Left cardiac atrium (tissue), 4 donors: ENCODE measurements around the gene WNK1. TPM values are rescaled to one million over a fixed set of nuclear protein-coding genes. Genes with fewer than 3 reads are reported as not detected.

Experiments
- ATAC-seq, 2 donors: fragments of 200-7000 bp; cut with Tn5 transposase; one replicate each; pipeline ENCODE4 v1.9.1; 2020; ENCODE audit warnings: mild to moderate bottlenecking in 2 of 2, moderate library complexity in 2 of 2
- DNase-seq: peaks from one replicate; pipeline ENCODE4 v3.0.0-alpha.2; 2020
- intact Hi-C, 2 donors: fragments of 100-400 bp; cut with DNase I; formaldehyde crosslinking; loops; one replicate each; pipeline versions ENCODE4 v1.14.1 to v1.15.1; 2022 to 2023
- total RNA-seq, 2 donors: library from RNA; stranded (reverse); fragmentation: NEBNext Ultra II Directional; extraction: Animal tissue kit (Norgen Biotek cat#: 25700); gene quantifications; one replicate each; pipeline ENCODE4 v1.2.1, GENCODE V29; 2021
- donor health status: DM: no; HTN: yes; CAD: no.
- donor health status: DM: no; HTN: yes; CAD: no; lungs with severe emphysema.
- donor health status: DM: yes; HTN: yes; CAD: no.
- donor health status: Dilated cardiomyopathy.

WNK1 gene
- total RNA-seq, 2 donors from 2014 or later = 251 to 255 TPM

DNA sequence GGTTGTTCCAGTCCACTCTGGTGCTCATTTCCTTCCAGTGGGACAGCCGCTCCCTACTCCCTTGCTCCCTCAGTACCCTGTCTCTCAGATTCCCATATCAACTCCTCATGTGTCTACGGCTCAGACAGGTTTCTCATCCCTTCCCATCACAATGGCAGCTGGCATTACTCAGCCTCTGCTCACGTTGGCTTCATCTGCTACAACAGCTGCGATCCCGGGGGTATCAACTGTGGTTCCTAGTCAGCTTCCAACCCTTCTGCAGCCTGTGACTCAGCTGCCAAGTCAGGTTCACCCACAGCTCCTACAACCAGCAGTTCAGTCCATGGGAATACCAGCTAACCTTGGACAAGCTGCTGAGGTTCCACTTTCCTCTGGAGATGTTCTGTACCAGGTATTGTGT, 127.3 kb downstream of the WNK1 start:
- DNase-seq (no peak), ATAC-seq (no peak)
- intact Hi-C loops = no loop called here

DNA sequence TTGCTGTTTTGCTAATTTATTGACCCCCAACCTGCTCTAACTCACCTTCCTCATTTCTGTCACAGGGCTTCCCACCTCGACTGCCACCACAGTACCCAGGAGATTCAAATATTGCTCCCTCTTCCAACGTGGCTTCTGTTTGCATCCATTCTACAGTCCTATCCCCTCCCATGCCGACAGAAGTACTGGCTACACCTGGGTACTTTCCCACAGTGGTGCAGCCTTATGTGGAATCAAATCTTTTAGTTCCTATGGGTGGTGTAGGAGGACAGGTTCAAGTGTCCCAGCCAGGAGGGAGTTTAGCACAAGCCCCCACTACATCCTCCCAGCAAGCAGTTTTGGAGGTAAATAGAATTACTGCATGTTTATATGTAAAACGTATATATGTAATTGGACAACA, 128.3 kb downstream of the WNK1 start:
- DNase-seq (no peak), ATAC-seq (no peak)
- intact Hi-C loops = no loop called here

DNA sequence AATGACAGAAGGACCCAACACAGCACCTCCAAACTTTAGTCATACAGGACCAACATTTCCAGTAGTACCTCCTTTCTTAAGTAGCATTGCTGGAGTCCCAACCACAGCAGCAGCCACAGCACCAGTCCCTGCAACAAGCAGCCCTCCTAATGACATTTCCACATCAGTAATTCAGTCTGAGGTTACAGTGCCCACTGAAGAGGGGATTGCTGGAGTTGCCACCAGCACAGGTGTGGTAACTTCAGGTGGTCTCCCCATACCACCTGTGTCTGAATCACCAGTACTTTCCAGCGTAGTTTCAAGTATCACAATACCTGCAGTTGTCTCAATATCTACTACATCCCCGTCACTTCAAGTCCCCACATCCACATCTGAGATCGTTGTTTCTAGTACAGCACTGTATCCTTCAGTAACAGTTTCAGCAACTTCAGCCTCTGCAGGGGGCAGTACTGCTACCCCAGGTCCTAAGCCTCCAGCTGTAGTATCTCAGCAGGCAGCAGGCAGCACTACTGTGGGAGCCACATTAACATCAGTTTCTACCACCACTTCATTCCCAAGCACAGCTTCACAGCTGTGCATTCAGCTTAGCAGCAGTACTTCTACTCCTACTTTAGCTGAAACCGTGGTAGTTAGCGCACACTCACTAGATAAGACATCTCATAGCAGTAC, 132.5 kb downstream of the WNK1 start:
- DNase-seq = no peak
- no peak for ATAC-seq
- intact Hi-C loops = no loop called here

DNA sequence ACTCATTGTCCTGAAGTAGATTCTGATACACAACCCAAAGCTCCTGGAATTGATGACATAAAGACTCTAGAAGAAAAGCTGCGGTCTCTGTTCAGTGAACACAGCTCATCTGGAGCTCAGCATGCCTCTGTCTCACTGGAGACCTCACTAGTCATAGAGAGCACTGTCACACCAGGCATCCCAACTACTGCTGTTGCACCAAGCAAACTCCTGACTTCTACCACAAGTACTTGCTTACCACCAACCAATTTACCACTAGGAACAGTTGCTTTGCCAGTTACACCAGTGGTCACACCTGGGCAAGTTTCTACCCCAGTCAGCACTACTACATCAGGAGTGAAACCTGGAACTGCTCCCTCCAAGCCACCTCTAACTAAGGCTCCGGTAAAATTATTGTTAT, 133.3 kb downstream of the WNK1 start:
- ATAC-seq (no peak), DNase-seq (no peak)
- intact Hi-C loops = no loop called here

DNA sequence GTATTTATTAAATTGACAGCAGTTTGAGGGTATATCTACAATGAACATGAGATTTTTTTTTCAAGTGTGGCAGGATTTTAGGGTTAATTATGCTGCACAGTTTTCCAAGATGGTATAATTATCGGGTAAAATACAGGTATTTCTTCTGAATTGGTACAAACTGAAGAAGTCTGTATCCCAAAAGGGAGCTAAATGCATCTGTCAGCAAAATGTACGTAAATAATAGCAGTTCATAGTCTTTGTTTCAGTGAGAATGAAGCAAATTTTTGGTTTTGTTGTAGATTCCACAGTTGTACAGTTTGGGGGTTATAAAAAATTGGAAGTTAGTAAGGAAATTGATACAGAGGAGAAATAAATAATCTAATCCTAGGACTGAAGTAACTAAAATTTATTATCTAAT, 133.8 kb downstream of the WNK1 start:
- intact Hi-C loops = no loop called here
- no peak for DNase-seq
- no peak for ATAC-seq

DNA sequence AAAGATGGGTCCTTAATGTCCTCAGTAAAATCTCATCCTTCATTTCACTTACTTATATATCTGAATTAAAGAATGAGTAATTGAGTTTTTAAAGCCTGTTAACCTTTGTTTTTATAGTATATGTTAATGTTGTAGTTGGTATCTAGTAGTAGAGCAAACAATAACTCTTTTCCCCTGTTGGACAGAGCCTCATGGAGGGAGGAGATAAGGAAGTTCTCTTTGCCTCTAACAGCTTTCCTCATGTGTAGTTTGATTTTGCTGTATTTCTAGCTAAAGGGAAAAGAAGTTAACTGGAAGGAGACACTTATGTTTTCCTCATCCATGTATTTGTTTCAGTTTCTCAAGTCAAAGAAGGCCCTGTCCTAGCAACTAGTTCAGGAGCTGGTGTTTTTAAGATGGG, 141.8 kb downstream of the WNK1 start:
- DNase-seq = no peak
- no peak for ATAC-seq
- intact Hi-C loops = no loop called here

DNA sequence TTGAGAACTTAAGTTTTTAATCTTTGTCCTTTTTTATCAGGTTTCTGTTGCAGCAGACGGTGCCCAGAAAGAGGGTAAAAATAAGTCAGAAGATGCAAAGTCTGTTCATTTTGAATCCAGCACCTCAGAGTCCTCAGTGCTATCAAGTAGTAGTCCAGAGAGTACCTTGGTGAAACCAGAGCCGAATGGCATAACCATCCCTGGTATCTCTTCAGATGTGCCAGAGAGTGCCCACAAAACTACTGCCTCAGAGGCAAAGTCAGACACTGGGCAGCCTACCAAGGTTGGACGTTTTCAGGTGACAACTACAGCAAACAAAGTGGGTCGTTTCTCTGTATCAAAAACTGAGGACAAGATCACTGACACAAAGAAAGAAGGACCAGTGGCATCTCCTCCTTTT, 143.7 kb downstream of the WNK1 start:
- DNase-seq = no peak
- intact Hi-C loops = no loop called here
- peak in 1 of 2 donors; percentile 38 for ATAC-seq

DNA sequence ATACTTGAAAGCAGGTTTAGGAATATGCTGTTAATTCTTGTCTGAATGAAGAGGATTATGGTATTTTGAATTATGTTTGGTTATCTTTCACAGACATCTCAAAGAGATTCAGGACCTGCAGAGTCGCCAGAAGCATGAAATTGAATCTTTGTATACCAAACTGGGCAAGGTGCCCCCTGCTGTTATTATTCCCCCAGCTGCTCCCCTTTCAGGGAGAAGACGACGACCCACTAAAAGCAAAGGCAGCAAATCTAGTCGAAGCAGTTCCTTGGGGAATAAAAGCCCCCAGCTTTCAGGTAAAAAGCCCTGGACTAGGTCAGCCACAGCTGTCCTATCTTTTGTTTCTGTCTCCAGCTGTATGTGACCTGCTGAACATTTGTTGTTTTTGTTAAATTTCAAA, 145.0 kb downstream of the WNK1 start:
- ATAC-seq = no peak
- intact Hi-C loops = no loop called here
- DNase-seq = no peak

DNA sequence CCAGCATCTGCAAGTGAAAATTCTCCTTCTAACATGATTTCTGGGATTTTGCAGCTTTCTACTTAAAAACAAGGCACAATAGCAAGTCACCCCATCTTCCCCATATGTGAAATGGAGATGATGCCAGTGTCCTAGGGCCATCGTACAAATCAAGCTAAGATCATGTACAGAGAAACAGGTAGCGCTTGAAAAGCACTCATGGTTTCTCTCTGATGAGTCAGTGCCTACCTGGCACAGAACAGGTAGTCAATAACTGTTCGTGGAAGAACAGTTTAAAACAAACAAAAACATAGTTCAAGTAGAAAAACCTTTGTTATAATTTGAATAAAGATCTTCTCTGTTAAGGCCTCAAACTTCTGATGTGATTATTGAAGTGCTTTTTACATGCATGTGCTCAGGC, 150.2 kb downstream of the WNK1 start:
- intact Hi-C loops = no loop called here
- ATAC-seq (no peak), DNase-seq (no peak)

DNA sequence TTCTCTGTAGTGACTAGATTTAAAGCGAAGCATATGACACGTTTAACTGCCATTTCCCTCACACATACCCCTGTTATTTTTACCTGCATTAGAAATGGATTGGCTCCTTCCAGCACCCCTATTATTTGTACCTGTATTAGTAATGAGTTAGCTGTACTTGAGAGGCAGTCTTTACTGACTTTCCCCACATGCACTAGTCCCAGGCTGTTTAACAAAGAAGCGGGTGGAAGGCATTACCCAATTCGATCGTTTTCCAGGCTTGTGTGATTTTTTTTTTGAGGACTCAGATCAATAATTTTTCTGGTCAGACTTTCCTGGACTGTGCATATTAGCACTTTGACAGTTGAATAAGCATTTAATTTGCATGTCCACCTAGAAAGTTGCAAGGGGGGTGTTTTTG, 150.7 kb downstream of the WNK1 start:
- DNase-seq (no peak), ATAC-seq (no peak)
- intact Hi-C loops = no loop called here

DNA sequence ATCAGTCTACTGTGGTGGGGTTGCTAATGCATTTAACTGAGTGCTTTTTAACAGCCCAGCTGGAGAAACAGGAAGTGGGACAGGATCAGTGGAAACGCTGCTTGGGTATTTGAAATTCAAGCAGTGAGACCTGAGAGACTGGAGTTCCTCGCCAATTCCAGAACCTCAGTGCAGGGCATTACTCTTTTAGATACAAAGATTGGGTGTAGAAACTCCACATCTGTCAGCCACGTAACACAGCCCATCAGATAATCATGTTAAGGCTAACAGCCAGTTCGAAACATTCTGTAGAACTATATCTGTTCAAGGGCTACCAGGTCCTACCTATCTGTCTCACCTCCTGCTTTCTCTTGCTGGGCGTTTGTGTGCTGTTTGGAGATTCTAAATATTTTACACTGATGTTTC, 151.6 kb downstream of the WNK1 start:
- no peak for ATAC-seq
- intact Hi-C loops = no loop called here

DNA sequence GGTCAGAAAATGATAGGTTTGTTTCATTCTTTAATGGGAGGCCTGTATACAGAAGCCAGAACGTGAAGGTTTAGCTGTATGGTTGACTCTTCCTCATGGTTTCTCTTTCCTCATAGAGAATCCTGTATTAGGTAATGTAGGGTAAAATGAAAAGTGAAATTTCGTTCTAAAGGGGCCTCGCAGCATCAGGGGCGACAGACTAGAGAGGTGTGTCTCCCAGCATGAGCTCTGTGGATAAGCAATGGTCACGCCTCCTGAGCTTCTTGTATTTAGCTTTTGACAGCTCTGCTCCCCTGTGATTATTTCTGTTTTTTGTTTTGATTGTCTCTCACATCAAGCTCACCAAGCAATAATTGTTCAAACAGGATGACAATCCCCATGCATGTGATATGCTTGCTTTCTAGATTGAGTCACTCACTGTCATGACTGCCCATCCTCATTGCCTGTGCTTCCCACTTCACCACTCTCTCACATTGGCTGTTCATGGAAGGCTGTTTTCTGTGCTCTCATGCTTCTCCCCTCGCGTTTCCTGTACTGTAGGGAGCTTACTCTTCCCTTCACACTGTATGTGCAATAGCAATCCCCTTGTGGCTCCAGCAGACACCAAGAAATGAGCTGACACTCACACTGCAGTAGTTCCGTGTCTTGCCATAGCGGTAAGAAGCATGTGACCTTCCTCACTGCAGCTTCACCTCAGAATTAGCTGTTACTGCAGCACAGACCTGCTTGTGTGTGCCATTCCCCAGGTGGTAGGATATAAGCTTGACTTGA, 153.1 kb downstream of the WNK1 start:
- no peak for DNase-seq
- peak; percentile 7 to 24 for ATAC-seq
- intact Hi-C loops = no loop called here

More for the DNA sequence above, 151.6 kb downstream of the WNK1 start:
- no peak for DNase-seq

DNA sequence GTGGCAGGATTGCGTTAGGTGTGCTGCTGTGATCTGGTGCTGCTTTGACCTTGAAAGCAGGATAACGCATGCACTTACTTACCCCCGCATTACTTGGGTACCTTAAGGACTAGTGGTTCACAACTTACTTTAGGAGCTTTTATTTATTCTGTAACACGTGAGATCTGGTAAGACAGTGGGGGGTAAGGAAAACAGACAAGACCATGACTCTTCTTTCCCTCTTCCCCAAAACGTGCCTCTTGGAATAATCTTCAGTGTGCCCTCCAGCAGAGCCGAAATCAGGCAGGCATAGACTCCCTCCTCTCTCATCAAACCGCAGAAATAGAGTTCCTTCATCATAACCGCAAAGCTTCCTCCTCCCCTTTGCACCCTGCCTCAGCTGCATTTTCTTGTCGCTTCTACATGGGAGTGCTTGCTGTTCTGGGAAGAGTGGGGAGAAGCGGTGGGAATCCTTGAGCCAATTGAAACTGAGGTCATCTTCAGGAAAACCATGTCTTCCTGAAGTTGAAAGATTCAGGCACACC, 153.7 kb downstream of the WNK1 start:
- ATAC-seq = no peak
- intact Hi-C loops = no loop called here
- DNase-seq = no peak

DNA sequence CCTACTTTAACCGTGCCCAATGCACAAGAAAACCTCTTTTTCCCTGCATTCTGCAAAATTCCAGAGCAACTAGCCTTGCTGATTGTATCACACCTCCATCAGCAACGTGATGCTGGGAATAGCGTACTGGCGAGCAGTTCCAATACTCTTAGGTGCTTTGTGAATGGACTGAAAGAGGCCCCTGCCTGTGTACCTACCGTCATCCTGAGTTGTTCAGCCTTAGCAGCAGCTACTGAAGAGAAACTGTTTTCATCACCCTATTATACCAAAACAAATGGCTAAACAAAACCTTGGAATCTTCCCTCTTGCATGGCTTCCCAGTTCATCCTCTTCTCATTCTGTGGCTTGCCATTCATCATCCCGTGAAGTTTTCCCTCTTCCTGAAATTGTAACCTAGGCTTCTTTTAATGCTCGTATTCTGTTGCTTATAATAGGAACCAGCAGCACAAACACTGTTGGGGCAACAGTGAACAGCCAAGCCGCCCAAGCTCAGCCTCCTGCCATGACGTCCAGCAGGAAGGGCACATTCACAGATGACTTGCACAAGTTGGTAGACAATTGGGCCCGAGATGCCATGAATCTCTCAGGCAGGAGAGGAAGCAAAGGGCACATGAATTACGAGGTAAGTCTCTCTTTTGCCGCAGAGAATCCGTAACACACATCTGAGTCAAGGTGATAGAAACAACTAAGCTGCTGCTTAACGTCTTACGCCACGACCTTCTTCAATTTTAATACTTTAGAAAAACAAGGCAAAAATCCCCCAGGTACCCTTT, 155.2 kb downstream of the WNK1 start:
- intact Hi-C loops = no loop called here

DNA sequence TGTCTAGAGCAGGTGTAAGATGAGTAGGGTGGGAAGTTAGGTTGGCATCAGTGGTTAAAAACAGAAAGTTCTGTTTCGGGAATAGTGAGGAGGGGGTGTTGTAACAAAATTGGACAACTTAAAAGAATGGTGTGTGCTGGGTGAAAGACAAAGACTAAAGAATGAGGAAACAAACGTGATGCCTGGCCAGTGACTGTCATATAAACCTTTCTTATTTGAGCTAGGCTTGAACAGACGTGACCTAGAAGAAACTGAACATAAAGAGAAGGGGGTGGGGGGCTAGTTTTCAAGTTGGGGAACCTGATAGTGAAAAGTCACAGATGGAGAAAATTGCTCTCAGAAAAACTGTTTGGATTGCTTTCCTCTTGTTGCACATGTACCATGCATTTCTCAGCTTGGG, 157.5 kb downstream of the WNK1 start:
- intact Hi-C loops = no loop called here
- no peak for ATAC-seq

More for the DNA sequence above, 155.2 kb downstream of the WNK1 start:
- ATAC-seq (no peak), DNase-seq (no peak)

DNA sequence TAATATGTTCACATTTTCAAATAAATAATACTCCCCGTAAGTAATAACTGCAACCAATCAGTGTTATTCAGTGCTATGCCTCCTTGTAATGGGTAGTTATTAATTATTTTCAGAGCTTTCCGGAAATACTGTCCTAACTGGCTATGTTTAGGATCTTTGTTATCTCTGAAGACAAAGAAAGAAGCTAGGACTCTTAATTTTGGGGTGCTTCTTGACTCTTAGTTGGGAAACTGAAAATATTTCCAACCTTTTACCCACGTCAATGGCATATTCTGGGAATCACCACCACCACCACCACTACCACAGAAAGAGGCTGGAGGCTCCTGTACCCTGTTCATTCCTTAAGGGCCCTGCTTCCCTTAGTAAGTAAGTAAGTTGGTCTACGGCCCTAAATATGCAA, 158.0 kb downstream of the WNK1 start:
- intact Hi-C loops = no loop called here
- ATAC-seq (no peak), DNase-seq (no peak)

More for the DNA sequence above, 157.5 kb downstream of the WNK1 start:
- DNase-seq = no peak

DNA sequence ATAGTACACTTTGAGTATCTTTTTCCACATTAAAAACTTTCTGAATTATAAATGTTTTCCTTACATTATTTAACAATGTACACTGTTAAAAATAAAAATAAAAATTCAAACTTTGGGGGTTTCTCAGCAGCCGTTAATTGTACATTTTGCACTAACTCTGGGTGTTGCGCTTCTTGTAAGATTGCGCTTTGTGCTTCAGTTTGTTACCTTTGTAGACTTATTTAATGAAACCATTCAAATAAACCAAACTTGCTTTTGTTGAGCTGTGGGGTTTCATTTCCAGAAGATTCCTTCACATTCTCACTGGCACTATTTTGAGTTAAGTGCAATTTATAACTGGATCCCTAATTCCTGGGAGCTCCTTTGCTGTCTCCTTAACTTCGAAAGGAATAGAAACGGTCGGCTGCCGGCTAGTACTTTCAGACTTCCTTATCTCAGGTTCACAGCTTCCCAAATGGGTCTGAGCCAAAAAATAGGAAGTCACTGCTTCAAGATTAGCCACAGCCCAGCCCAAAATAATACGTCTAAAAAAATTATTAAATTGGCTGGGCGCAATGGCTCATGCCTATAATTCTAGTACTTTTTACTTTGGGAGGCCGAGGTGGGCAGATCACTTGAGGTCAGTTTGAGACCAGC, 158.9 kb downstream of the WNK1 start:
- ATAC-seq (peak; percentile 41 to 47), DNase-seq (peak; percentile 40)
- intact Hi-C loops = no loop called here

DNA sequence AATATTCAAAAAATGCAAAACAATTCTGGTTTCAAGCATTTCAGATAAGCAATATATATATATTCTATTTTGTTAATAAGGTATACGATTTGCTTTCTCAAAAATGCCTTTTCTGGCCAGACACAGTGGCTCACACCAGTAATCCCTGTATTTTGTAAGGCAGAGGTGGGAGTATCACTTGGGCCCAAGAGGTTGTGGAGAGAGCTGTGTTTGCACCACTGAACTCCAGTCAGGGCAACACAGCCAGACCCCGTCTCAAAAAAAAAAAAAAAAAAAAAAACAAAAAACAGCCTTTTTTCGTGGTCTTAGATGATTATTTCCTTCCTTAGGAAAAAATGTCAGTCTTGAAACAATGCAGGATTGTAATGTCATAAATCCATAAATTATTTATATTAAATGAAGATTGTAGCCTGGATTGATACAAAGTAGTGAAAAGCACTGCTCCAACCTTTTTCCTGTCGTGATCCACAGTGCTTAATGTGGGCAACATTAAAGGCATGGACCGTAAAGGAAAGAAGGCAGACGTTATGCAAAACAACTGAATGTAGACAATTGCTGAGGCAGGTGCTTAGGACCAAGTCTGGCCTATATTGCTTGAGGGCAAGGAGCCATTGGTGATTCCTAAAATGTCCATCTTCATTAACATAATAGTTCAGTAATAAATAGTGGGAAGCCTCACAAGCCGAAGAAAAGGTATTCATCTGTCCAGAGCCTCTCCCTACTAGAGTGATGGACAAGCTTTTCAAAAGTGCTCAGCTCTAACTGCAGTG, 160.3 kb downstream of the WNK1 start:
- DNase-seq (no peak), ATAC-seq (no peak)
- intact Hi-C loops = no loop called here
